Measurements from ENCODE around the gene PTPRM.

DNA sequence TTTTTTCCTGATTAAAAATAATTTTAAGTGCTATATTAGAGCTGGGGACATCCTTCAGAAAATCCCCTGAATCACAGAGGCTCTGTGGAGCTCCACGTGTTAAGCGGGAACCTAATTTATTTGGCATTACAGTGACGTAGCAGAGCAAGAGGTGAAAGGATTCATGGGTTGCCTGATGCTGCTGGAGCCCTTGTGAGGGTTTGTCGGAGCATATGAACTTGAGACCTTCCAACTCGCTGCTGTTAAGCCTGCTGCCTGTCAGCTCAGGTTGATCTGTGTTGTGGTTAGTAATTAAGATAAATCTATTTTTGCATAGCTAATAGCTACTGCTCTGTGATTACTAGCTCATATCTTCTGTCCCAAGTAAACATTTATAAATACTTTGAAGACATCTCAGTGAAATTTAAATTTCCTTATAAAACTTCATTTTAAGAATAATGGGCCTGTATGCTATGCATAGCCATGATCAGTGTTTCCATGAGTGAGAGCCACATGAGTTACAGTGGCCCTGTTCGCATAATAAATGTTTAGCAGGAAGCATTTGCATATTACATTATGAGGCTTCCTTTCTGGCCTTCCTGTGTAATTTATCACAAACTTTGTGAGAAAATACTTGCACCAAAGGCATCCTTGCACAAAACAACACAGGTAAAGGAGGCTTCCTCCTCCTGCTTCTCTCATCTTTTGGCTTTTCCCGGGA, 438.9 kb downstream of the PTPRM start:
- TF ChIP-seq YY1 (IDR thresholded peaks at IDR 0.05; ENCODE audit: insufficient read depth, insufficient read length) (no peak), ZNF274 (IDR thresholded peaks at IDR 0.05; ENCODE audit: low read depth, low read length) (no peak), SUZ12 (IDR thresholded peaks at IDR 0.05; ENCODE audit: extremely low read depth, insufficient read depth, insufficient read length) (no peak)
